KMS-11 (cell line): Measurements from ENCODE around the gene MED4.

Source experiments
- H2AFZ ChIP-seq: fragments of 200-600 bp; sonication (generic); 2 replicates; pipeline ENCODE4 v1.6.1; 2016; ENCODE audit warnings: antibody characterized with exemption, mixed run types, low read depth
- H3K27ac ChIP-seq: fragments of 200-600 bp; sonication (generic); 2 replicates; pipeline ENCODE4 v1.6.1; 2016; ENCODE audit warnings: mild to moderate bottlenecking, mixed run types
- H3K27me3 ChIP-seq: fragments of 200-600 bp; sonication (generic); 2 replicates; pipeline ENCODE4 v1.6.1; 2017; ENCODE audit warnings: mild to moderate bottlenecking, low read depth, mixed run types, moderate library complexity; ENCODE audit not compliant: insufficient read depth
- H3K36me3 ChIP-seq: fragments of 200-600 bp; sonication (generic); 2 replicates; pipeline ENCODE4 v1.6.1; 2017; ENCODE audit warnings: mild to moderate bottlenecking, mixed run types; ENCODE audit not compliant: insufficient read depth
- H3K4me1 ChIP-seq: fragments of 200-600 bp; sonication (generic); 2 replicates; pipeline ENCODE4 v1.6.1; 2016; ENCODE audit warnings: mild to moderate bottlenecking, low read depth, mixed run types; ENCODE audit not compliant: poor library complexity, severe bottlenecking
- H3K4me2 ChIP-seq: fragments of 200-600 bp; sonication (generic); 2 replicates; pipeline ENCODE4 v1.7.0; 2016; ENCODE audit warnings: mild to moderate bottlenecking, mixed run types
- H3K4me3 ChIP-seq: fragments of 200-600 bp; sonication (generic); IDR thresholded peaks from 2 replicates; pipeline ENCODE4 v1.6.1; 2017; ENCODE audit warnings: low read depth, low read length, mixed read lengths; ENCODE audit not compliant: insufficient read depth
- H3K79me2 ChIP-seq: fragments of 200-600 bp; sonication (generic); 2 replicates; pipeline ENCODE4 v1.6.1; 2016; ENCODE audit warnings: low read depth, mixed run types; ENCODE audit not compliant: insufficient read depth
- H3K9ac ChIP-seq: fragments of 200-600 bp; sonication (generic); 2 replicates; pipeline ENCODE4 v1.6.1; 2016; ENCODE audit warnings: mild to moderate bottlenecking, mixed run types
- H4K20me1 ChIP-seq: fragments of 200-600 bp; sonication (generic); 2 replicates; pipeline ENCODE4 v1.6.1; 2016; ENCODE audit warnings: mild to moderate bottlenecking, mixed run types; ENCODE audit not compliant: insufficient read depth
- TF ChIP-seq, protein P1 (sequence below): fragments of 200-600 bp; sonication (generic); conservative IDR thresholded peaks from 2 replicates; pipeline ENCODE4 v1.6.1; 2017; ENCODE audit warnings: low read depth, mild to moderate bottlenecking, antibody characterized with exemption, low read length, moderate library complexity, mixed read lengths

MED4 gene

GRCh38 chr13:48123812-48124211 is 28.9 kb upstream of the MED4 start:
- Histone ChIP-seq H3K4me1 (no peaks in the 10 kb centered on the region), H3K27me3 (no peaks in the 10 kb centered on the region), H3K9ac (no peak overlapping the region), H4K20me1 (no peaks in the 10 kb centered on the region), H3K27ac (no peak overlapping the region), H3K4me2 (no peak overlapping the region), H3K36me3 (no peaks in the 10 kb centered on the region), H3K4me3 (no peak overlapping the region), H2AFZ (no peak overlapping the region), H3K79me2 (no peaks in the 10 kb centered on the region)
- TF ChIP-seq, protein P1, sequence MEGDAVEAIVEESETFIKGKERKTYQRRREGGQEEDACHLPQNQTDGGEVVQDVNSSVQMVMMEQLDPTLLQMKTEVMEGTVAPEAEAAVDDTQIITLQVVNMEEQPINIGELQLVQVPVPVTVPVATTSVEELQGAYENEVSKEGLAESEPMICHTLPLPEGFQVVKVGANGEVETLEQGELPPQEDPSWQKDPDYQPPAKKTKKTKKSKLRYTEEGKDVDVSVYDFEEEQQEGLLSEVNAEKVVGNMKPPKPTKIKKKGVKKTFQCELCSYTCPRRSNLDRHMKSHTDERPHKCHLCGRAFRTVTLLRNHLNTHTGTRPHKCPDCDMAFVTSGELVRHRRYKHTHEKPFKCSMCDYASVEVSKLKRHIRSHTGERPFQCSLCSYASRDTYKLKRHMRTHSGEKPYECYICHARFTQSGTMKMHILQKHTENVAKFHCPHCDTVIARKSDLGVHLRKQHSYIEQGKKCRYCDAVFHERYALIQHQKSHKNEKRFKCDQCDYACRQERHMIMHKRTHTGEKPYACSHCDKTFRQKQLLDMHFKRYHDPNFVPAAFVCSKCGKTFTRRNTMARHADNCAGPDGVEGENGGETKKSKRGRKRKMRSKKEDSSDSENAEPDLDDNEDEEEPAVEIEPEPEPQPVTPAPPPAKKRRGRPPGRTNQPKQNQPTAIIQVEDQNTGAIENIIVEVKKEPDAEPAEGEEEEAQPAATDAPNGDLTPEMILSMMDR = no peak

- H3K79me2 ChIP-seq = no peaks in the 10 kb centered on the region
- H4K20me1 ChIP-seq = no peaks in the 10 kb centered on the region
- no peaks in the 10 kb centered on the region for H3K27me3 ChIP-seq
- H3K4me2 ChIP-seq = no peak overlapping the region
- no peak overlapping the region for H3K27ac ChIP-seq
- H3K4me1 ChIP-seq = no peaks in the 10 kb centered on the region
- TF ChIP-seq, protein P1 = no peak
- H3K36me3 ChIP-seq = no peaks in the 10 kb centered on the region
- no peak overlapping the region for H2AFZ ChIP-seq
- no peak overlapping the region for H3K9ac ChIP-seq
- H3K4me3 ChIP-seq = no peak overlapping the region
These were observed 26.8 kb upstream of the MED4 start for GRCh38 chr13:48121733-48122132.

DNA sequence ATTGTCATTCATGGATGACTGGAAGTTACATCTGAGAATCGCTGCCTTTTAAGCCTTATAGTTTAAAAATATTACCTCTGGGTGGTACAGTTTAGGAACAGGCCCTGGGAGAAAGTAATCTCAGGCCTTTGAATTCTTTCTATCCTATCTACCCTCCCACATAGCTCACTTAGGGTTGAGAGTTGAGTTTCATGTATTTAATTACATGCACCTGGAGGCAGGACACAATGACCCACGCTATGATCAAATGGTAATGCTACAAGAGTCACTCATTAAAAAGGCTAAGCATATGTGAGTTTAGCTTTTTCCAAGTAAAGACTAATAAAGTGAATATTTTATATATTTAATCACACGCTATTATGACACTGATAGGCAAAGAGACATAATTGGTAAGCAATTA is 25.3 kb upstream of the MED4 start:
- H3K9ac ChIP-seq = no peak overlapping the region
- no peaks in the 10 kb centered on the region for H4K20me1 ChIP-seq
- no peak overlapping the region for H2AFZ ChIP-seq
- TF ChIP-seq, protein P1 = no peak
- H3K27me3 ChIP-seq = no peaks in the 10 kb centered on the region
- no peak overlapping the region for H3K27ac ChIP-seq
- no peak overlapping the region for H3K4me2 ChIP-seq
- no peak overlapping the region for H3K4me3 ChIP-seq
- no peaks in the 10 kb centered on the region for H3K79me2 ChIP-seq
- H3K4me1 ChIP-seq = no peaks in the 10 kb centered on the region
- no peaks in the 10 kb centered on the region for H3K36me3 ChIP-seq

GRCh38 chr13:48118030-48118429 is 23.1 kb upstream of the MED4 start:
- H3K4me2 ChIP-seq = no peak overlapping the region
- H2AFZ ChIP-seq = no peak overlapping the region
- no peaks in the 10 kb centered on the region for H3K79me2 ChIP-seq
- H3K4me3 ChIP-seq = no peak overlapping the region
- TF ChIP-seq, protein P1 = no peak
- no peaks in the 10 kb centered on the region for H3K36me3 ChIP-seq
- H3K4me1 ChIP-seq = no peaks in the 10 kb centered on the region
- no peak overlapping the region for H3K9ac ChIP-seq
- no peaks in the 10 kb centered on the region for H3K27me3 ChIP-seq
- H4K20me1 ChIP-seq = no peaks in the 10 kb centered on the region
- no peak overlapping the region for H3K27ac ChIP-seq
